KBM-7 (cell line): ENCODE data around the gene DOK7.

ENCODE experiments used
- DNase-seq: peaks from one replicate; pipeline ENCODE4 v3.0.0-alpha.2; 2015
- in situ Hi-C: fragments of 300-500 bp; cut with MboI; formaldehyde crosslinking; loops from 2 replicates; pipeline ENCODE4 v1.14.3; 2020; ENCODE audit warnings: low sequenced_read_pairs, low pct_unique_long_range_greater_than_20kb, mixed read lengths

The DOK7 gene

DNA sequence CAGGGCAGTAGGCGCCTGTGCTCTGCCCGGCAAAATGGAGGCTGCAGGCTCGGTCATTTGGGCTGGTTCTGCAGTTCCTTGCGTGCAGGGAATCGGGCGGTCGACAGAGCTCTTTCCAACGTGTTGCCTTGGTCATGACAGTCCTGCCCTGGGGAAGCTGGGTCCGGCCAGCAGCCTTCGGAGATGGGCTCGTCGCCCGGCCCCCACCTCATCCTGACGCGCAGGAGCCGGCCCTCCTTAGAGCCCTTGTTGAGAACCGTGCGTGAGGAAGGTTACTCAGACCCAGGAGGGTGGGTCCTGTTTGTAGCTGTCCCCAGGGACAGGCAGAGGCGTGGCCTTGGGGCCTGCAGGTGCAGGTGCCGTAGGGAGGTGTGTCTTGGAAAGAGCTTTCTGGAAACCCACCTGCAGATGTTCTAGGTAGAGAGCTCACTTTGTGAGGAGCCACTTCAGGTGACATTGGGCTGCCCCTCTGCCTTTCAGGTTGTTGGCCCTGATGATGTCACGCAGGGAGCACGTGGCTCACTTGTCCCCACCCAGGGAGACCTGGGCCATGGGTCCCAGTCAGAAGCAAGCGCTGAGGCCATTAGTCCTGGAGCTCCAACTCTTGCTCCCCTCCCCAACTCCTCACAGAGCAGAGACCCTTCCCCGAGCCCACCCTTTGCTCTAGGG is 36.5 kb upstream of the DOK7 start:
- in situ Hi-C loops, result no loop called here
- DNase-seq, result no peak

DNA sequence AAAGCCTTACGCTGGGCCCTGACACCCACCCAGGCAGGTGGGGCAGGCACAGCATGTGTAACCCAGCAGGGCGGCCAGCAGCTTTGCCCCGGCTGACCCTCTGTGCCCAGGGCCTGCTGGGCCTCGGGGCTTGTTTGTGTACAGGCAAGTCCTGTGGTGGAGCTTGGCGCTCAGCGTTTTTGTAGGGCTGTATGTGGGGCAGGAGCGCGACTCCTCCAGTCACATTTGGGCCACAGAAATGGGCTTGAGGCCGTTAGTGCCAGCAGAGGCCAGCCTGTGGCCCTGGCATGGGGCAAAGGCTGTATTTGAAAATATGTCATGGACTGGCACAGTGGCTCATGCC is 36.0 kb upstream of the DOK7 start:
- in situ Hi-C loops, result no loop called here
- DNase-seq, result no peak

DNA sequence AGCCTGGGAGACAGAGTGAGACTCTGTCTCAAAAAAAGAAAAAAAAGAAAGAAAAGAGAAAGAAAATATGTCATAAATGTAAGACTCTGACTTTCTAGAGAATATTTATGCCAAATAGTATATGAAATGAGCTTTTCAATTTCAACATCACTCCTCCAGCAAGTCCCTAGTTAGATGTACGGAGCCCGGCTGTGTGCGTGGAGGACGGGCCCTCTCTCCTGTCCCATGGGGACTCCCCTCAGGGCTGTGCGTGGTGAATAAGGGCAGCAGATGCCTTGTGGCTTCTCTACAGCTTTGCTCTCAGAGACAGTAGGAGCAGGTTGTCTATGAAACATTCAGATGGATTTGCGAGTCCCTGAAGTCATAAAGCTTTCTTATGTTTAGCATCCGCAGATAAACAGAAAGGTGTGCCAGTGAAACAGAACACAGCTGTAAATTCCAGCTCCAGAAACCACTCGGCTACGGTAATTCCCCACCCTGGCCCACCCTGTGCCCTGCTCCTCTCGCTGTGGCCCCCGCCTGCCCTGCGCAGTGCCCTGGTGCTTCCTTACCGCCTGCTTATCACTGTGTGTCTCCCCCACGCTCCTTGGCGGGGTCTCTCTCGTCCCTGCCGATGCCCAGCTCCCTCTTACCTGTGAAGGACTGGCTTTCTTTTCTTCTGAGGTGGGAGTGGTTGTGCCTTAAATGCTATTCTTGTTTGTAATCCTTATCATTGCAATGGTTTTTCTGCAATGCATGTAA is 35.2 kb upstream of the DOK7 start:
- in situ Hi-C loops, result no loop called here

GRCh38 chr4:3429651-3430050 is 33.5 kb upstream of the DOK7 start:
- no peak for DNase-seq
- in situ Hi-C loops, result loop anchor here (10.0 kb wide), 1 partner anchor 85 kb away; no protein-coding TSS in a partner anchor

More for the DNA sequence above, 35.2 kb upstream of the DOK7 start:
- DNase-seq, result no peak

GRCh38 chr4:3430524-3430923 is 32.6 kb upstream of the DOK7 start:
- in situ Hi-C loops, result loop anchor here (10.0 kb wide), 1 partner anchor 86 kb away; no protein-coding TSS in a partner anchor
- no peak for DNase-seq

- in situ Hi-C loops, result loop anchor here (10.0 kb wide), 1 partner anchor 87 kb away; no protein-coding TSS in a partner anchor
Observed at GRCh38 chr4:3431446-3431993, 31.6 kb upstream of the DOK7 start.

DNA sequence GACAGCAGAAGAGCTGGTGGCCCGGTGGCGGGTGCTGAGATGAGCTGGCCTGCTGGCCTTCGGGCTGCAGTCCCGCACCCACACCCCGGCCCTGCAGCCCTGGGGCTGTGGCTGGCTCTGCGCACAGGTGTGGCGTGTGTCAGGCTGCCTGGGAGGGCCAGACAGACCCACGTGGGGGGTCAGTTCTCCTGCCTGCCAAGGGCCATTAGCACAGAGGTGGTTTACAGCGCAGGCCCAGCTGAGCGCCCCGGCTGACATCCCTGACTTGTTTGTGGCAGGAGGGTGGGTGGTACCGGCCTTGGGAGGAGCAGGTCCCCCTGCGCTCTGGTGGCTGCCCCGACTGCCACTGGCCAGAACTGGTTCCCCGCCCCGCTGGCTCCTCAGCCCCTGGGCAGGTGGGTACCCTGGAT is 30.7 kb upstream of the DOK7 start:
- in situ Hi-C loops, result loop anchor here (10.0 kb wide), 1 partner anchor 88 kb away; no protein-coding TSS in a partner anchor
- DNase-seq, result no peak

More at GRCh38 chr4:3431446-3431993, 31.6 kb upstream of the DOK7 start:
- DNase-seq, result no peak

DNA sequence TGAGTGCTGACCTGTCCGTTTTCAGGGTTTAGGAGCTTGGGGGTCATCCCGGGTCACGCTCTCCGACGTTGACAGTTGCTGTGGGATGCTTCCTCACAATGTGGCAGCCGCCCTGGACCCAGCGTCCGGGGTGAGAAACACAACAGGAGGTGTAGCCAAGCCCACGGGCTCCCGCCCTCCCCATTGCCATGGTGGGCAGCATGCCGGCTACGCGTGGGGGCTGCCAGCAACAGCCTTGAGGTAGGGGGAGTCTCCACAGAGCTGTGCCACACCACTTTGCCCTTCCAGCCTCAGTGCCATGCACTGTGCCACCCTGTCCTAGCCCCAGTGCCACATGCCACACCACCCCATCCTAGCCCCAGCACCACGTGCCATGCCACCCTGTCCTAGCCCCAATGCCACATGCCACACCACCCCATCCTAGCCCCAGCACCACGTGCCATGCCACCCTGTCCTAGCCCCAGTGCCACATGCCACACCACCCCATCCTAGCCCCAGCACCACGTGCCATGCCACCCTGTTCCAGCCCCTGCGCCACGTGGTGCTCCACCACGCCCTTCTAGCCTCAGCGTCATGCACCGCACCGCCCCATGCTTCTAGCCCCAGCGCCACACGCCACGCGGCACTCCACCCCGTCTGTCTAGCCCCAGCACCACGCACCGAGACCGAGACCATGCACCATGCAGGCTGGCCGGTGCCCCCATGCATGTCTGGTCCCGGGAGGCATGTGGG is 29.8 kb upstream of the DOK7 start:
- DNase-seq, result no peak
- in situ Hi-C loops, result loop anchor here (10.0 kb wide), 1 partner anchor 89 kb away; no protein-coding TSS in a partner anchor

- in situ Hi-C loops, result loop anchor here (10.0 kb wide), 1 partner anchor 90 kb away; no protein-coding TSS in a partner anchor
Observed at GRCh38 chr4:3434881-3435685, 28.0 kb upstream of the DOK7 start.

GRCh38 chr4:3435686-3435956 is 27.5 kb upstream of the DOK7 start:
- in situ Hi-C loops, result loop anchor here (10.0 kb wide), 1 partner anchor 91 kb away; no protein-coding TSS in a partner anchor
- DNase-seq, result no peak

More at GRCh38 chr4:3434881-3435685, 28.0 kb upstream of the DOK7 start:
- no peak for DNase-seq

DNA sequence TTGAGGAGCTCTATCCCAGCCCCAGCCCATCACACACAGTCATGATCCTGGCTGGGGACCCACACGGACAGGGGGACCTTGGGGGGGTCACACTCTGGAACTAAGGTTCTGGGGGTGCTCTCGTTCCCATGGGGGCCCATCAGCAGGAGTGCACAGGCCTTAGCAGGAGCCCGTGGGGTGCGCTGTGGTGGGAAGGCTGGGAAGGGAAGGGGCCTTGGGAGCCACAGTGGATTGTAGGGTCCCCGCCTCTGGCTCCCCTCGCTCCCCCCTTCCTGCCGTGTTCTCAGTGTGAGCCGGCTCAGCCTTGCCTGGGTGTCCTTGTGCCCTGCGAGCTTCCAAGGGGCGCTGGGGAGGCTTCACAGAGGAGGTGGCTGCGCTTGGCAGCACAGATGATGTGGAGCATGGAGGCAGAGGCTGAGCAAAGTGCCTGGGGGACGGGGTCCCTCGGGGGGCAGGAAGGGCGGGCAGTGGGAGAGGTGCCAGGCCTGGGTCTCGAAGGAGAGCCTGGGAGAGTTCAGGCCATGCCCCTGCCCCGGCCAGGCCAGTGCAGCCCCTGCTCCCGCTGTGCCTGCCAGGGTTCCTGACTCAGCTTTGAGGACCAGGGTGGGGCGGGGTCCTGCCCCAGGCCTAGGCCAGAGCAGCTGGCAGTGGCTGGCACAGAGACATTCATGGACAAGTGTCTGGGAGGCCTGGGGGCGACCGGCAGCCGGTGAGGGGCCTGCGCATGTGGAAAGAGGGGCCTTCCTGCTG is 26.9 kb upstream of the DOK7 start:
- in situ Hi-C loops, result loop anchor here (10.0 kb wide), 1 partner anchor 91 kb away; no protein-coding TSS in a partner anchor
- DNase-seq, result no peak

DNA sequence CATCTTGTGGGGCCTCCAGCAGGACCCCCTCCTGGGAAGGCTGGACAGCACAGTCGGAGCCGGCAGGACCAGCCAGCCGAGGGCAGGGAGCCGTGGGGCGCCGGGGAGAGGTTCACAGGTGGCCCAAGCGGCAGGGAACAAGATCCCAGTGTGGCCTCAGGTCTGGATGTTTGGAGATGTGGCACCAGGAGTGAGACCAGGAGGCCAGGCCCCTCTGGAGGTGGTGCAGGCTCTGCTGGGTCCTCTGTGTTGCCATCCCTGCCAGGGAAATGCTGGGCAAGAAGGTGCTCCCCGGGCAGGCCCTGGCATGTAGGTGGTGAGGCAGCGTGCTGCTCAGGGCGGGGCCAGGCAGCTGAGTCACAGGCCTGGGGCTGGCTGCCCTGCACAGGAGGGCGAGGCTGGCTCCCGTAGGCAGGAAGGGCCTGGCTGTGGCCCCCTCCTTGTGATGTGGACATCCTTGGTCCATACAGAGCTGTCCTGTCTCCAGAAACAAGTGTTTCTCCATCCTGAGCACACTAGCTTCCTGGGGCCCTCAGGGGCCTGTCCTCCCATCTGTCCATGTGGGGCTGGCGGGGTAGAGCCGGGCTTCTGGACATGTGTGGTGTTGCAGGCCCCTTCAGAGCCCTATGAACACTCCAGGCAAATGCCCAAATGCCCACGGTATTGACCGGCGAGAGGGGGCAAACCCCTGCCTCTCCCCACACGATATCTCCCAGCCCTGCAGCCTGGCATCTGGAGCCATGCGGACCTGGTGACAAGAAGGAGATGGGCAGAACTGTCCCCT is 26.1 kb upstream of the DOK7 start:
- no peak for DNase-seq
- in situ Hi-C loops, result loop anchor here (10.0 kb wide), 1 partner anchor 92 kb away; no protein-coding TSS in a partner anchor

- in situ Hi-C loops, result loop anchor here (10.0 kb wide), 1 partner anchor 93 kb away; no protein-coding TSS in a partner anchor
- DNase-seq, result no peak
Observed at GRCh38 chr4:3437582-3437936, 25.5 kb upstream of the DOK7 start.

- in situ Hi-C loops, result loop anchor here (10.0 kb wide), 1 partner anchor 93 kb away; no protein-coding TSS in a partner anchor
- no peak for DNase-seq
Observed at GRCh38 chr4:3437998-3438846, 24.9 kb upstream of the DOK7 start.

GRCh38 chr4:3438847-3439180 is 24.3 kb upstream of the DOK7 start:
- no peak for DNase-seq
- in situ Hi-C loops, result loop anchor here (10.0 kb wide), 1 partner anchor 94 kb away; no protein-coding TSS in a partner anchor

DNA sequence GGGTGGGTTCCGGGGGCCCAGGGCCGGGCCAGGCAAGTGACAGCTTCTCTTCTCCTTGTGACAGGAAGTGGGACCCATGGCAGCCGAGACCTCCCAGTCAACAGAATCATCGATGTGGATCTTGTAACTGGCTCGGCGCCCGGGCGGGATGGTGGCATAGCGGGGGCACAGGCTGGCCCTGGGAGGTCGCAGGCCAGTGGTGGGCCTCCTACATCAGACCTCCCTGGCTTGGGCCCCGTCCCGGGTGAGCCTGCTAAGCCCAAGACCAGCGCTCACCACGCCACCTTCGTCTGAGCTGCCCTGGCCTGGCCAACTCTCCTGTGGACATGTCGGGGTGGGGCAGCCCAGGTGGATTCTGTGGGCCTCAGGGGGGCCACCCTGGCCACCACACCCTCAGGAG is 23.7 kb upstream of the DOK7 start:
- in situ Hi-C loops, result loop anchor here (10.0 kb wide), 1 partner anchor 95 kb away; no protein-coding TSS in a partner anchor
- no peak for DNase-seq
